ENCODE measurements around the gene RNASEH1. TPM values are rescaled to one million over a fixed set of nuclear protein-coding genes. Genes with fewer than 3 reads are reported as not detected.
A peak's percentile ranks its signal among the peaks of the same experiment; 100 is the strongest.

The RNASEH1 gene
- total and polyA plus RNA-seq, 2 of the 13 experiments (the other 11 are each of a cell fraction or from before 2014, with no cell fraction given): 14.5 to 57.4 TPM

DNA sequence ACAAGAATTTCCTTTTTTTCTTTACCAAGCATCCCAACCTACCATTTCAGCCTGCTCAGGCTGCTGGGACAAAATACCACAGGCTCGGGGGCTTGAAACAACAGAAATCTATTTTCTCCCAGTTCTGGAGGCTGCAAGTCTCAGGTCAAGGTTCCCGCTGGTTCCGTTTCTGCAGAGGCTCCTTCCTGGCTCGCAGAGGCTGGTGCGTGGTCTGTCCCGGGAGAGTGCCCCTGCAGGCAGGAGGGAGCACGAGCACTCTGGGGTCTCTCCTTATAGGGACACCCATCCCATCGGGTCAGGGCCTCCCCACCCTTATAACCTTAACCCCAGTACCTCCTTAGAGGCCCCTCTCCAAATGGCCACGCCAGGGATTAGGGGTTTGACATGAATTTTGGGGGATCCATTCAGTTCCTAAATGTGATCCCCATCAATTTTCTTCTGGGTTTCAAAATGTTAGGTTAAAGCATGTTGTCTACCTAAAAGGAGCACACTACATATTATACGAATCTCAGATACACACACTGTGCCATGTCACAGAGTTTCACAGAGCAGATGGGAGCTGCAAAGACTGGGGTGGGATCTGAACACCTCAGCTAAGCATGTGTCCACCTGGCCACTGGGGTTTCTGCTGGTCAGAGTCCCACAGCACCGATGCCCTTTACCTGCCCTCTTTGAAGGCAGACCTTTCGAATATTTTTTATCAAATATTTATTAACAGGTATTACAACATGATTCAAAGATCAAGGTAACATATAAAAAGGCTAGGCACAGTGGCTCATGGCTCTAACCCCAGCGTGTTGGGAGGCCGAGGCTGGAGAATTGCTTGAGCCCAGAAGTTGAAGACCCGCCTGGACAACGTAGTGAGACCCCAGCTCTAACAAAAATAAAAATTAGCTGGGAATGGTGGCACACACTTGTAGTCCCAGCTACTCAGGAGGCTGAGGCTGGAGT, 21.2 kb downstream of the RNASEH1 start (continued):
- peak; percentile 80; the same call in 1 of the 2 replicates for TF ChIP-seq KLF12 (CRISPR knock-in tag; IDR thresholded peaks at IDR 0.05; ENCODE audit: borderline replicate concordance)
- TF ChIP-seq, protein P1, sequence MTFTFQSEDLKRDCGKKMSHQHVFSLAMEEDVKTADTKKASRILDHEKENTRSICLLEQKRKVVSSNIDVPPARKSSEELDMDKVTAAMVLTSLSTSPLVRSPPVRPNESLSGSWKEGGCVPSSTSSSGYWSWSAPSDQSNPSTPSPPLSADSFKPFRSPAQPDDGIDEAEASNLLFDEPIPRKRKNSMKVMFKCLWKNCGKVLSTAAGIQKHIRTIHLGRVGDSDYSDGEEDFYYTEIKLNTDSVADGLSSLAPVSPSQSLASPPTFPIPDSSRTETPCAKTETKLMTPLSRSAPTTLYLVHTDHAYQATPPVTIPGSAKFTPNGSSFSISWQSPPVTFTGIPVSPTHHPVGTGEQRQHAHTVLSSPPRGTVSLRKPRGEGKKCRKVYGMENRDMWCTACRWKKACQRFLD (CRISPR knock-in tag; IDR thresholded peaks at IDR 0.05; ENCODE audit: borderline replicate concordance): 0 out of 2 replicates have a peak, but pooled peaks have one; percentile 65
- TF ChIP-seq, protein P2, sequence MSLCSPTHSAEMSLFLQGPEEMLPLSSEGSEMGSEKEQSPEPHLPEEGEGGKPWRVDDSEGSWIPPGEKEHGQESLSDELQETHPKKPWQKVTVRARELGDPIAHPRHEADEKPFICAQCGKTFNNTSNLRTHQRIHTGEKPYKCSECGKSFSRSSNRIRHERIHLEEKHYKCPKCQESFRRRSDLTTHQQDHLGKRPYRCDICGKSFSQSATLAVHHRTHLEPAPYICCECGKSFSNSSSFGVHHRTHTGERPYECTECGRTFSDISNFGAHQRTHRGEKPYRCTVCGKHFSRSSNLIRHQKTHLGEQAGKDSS (CRISPR knock-in tag; IDR thresholded peaks at IDR 0.05; ENCODE audit: borderline replicate concordance, low read depth): 0 out of 2 replicates have a peak, but pooled peaks have one; percentile 29
- TF ChIP-seq, protein P3, sequence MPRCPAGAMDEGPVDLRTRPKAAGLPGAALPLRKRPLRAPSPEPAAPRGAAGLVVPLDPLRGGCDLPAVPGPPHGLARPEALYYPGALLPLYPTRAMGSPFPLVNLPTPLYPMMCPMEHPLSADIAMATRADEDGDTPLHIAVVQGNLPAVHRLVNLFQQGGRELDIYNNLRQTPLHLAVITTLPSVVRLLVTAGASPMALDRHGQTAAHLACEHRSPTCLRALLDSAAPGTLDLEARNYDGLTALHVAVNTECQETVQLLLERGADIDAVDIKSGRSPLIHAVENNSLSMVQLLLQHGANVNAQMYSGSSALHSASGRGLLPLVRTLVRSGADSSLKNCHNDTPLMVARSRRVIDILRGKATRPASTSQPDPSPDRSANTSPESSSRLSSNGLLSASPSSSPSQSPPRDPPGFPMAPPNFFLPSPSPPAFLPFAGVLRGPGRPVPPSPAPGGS (CRISPR knock-in tag; IDR thresholded peaks at IDR 0.05): 0 out of 2 replicates have a peak, but pooled peaks have one; percentile 48
- TF ChIP-seq, protein P4, sequence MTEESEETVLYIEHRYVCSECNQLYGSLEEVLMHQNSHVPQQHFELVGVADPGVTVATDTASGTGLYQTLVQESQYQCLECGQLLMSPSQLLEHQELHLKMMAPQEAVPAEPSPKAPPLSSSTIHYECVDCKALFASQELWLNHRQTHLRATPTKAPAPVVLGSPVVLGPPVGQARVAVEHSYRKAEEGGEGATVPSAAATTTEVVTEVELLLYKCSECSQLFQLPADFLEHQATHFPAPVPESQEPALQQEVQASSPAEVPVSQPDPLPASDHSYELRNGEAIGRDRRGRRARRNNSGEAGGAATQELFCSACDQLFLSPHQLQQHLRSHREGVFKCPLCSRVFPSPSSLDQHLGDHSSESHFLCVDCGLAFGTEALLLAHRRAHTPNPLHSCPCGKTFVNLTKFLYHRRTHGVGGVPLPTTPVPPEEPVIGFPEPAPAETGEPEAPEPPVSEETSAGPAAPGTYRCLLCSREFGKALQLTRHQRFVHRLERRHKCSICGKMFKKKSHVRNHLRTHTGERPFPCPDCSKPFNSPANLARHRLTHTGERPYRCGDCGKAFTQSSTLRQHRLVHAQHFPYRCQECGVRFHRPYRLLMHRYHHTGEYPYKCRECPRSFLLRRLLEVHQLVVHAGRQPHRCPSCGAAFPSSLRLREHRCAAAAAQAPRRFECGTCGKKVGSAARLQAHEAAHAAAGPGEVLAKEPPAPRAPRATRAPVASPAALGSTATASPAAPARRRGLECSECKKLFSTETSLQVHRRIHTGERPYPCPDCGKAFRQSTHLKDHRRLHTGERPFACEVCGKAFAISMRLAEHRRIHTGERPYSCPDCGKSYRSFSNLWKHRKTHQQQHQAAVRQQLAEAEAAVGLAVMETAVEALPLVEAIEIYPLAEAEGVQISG (CRISPR knock-in tag; IDR thresholded peaks at IDR 0.05): peak; percentile 98
- peak; percentile 7; the same call in 1 of the 2 replicates for TF ChIP-seq HCFC1 (IDR thresholded peaks at IDR 0.05; ENCODE audit: low read depth, low read length)
- TF ChIP-seq, protein P5, sequence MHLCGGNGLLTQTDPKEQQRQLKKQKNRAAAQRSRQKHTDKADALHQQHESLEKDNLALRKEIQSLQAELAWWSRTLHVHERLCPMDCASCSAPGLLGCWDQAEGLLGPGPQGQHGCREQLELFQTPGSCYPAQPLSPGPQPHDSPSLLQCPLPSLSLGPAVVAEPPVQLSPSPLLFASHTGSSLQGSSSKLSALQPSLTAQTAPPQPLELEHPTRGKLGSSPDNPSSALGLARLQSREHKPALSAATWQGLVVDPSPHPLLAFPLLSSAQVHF (CRISPR knock-in tag; IDR thresholded peaks at IDR 0.05): no peak
- TF ChIP-seq BCL6 (CRISPR knock-in tag; IDR thresholded peaks at IDR 0.05): peak; percentile 37
- peak; percentile 38; the same call in 1 of the 2 replicates for TF ChIP-seq PHF20 (CRISPR knock-in tag; IDR thresholded peaks at IDR 0.05)
- 0 out of 2 replicates have a peak, but pooled peaks have one; percentile 1 for TF ChIP-seq CREM (IDR thresholded peaks at IDR 0.05)
- TF ChIP-seq CREM (CRISPR knock-in tag; IDR thresholded peaks at IDR 0.05): no peak
- TF ChIP-seq, protein P6, sequence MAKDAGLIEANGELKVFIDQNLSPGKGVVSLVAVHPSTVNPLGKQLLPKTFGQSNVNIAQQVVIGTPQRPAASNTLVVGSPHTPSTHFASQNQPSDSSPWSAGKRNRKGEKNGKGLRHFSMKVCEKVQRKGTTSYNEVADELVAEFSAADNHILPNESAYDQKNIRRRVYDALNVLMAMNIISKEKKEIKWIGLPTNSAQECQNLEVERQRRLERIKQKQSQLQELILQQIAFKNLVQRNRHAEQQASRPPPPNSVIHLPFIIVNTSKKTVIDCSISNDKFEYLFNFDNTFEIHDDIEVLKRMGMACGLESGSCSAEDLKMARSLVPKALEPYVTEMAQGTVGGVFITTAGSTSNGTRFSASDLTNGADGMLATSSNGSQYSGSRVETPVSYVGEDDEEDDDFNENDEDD (CRISPR knock-in tag; IDR thresholded peaks at IDR 0.05; ENCODE audit: borderline replicate concordance): peak; percentile 58; the same call in 1 of the 2 replicates
- TF ChIP-seq PHB2 (IDR thresholded peaks at IDR 0.05; ENCODE audit: partially characterized antibody): no peak
- 0 out of 2 replicates have a peak, but pooled peaks have one; percentile 4 for TF ChIP-seq ZNF547 (CRISPR knock-in tag; IDR thresholded peaks at IDR 0.05)
- TF ChIP-seq HOXD1 (CRISPR knock-in tag; IDR thresholded peaks at IDR 0.05): 0 out of 2 replicates have a peak, but pooled peaks have one; percentile 46
- TF ChIP-seq, protein P7, sequence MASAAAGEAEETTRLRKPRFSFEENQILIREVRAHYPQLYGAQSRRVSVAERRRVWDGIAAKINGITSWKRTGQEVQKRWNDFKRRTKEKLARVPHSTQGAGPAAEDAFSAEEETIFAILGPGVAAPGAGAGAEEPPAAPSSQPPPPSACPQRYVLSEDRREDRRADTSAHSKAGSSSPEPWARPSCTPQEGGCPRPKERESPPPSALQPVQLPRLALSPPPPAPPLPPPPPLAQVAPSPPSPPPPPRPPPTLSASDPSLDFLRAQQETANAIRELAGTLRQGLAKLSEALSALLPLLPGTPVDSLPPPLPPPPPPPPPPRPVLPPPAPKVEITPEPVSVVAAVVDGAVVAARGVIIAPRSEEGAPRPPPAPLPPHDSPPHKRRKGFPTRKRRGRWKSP (CRISPR knock-in tag; IDR thresholded peaks at IDR 0.05): no peak

Data from HepG2 (cell line).